G401.6 (cell line): ENCODE measurements around the gene TOX4.
"Not testable (repeated sequence)": the region's sequence is repeated elsewhere in the genome, so short reads cannot be mapped to it uniquely, and the experiment has no call there.

Experiments
- FAIRE-seq: peaks from 2 replicates; lab custom pipeline; 2012; peaks lifted over from hg19 to GRCh38; lab: Jason Lieb, UNC

TOX4 gene

GRCh38 chr14:21476925-21477681, at the start of gene TOX4, which contains the start of gene RAB2B:
TSS of gene TOX4 (plus strand) at chr14:21477195. CDS start at chr14:21477279, 84 bp downstream.
TSS of gene RAB2B (minus strand) at chr14:21476959. CDS start at chr14:21476872, 87 bp downstream.
- FAIRE-seq = peak; percentile 96

DNA sequence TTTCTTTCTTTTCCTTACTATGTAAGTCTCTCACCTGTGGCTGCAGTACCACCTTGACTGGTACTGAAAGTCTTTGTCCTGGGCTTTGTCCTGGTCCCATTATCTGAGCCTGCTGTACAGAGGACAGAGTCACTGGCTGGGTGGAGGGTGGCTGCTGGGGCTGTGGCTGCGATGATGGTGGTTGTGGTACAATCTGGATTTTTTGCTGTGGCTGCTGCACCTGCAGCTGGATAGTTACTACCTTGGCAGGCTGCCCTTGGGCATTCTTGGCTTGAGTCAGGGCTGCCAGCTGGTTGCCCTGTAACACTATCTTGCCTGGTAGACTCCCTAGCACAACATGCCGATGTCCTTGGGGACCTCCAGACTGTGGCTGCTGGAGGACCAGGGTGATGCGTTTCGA, 48.1 kb upstream of the TOX4 start:
- FAIRE-seq = no peak

GRCh38 chr14:21431126-21431525, 45.9 kb upstream of the TOX4 start:
- no peak for FAIRE-seq

DNA sequence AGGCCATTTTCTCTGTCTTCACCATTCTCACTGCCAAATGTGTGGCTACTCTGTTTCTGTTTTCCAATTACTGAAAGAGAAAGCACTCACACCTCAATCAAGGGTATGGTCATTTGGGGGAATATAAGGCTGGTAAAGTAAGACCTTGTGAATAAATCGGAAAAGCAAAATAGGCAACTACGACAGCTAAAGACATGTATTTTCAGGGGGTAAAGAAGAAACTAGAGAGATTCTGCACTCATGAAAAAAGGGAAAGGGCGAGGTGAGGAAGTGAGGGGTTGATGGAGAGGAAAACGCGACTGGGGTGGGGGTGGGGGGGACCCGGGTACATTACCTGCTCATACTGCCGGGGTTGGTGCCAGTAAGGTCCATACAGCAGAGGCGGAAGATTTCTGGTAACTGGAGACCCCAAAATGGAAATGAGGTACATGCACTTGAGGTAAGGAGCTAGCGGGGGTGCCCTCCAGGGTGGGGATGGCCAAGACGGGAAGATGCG, 40.4 kb upstream of the TOX4 start:
- FAIRE-seq = no peak

- peak; percentile 96 for FAIRE-seq
These were observed 39.7 kb upstream of the TOX4 start for GRCh38 chr14:21437063-21437901.

DNA sequence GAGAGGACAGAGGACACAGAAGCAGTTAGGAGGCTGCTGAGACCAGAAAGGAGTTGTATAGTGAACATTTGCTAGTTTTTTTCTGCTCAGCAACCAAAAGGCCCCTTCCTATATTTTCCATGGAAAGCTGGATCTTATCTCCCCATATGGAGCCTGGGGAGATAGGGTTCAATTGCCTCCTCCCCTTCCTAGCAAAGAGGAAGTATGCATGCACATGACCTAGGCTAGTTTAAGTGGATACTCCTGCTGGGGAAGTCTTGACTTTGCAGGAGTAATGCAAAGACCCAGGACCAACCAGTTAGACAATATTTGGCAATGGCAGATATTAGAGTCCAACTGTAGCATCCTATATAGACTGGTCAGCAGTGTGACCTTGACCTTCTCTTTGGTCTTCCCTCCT, 36.1 kb upstream of the TOX4 start:
- no peak for FAIRE-seq

DNA sequence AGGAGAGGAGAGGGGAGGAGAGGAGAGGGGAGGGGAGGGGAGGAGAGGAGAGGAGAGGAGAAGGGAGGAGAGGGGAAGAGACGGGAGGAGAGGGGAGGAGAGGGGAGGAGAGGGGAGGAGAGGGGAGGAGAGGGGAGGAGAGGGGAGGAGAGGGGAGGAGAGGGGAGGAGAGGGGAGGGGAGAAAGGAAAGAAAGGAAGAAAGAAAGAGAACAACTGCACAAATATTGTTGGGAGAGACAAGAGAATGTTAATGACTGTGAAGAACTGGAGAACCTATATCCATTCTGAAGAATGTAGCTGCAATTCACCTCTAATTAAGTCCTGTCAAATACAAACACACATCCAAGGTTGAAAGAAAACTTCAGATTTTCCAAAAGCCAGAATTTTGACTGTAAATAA, 34.3 kb upstream of the TOX4 start:
- FAIRE-seq = not testable (repeated sequence)

GRCh38 chr14:21449899-21450216, 27.1 kb upstream of the TOX4 start:
- FAIRE-seq = no peak

- FAIRE-seq = no peak
These were observed 22.0 kb upstream of the TOX4 start for GRCh38 chr14:21454843-21455544.

GRCh38 chr14:21455592-21455911, 21.4 kb upstream of the TOX4 start:
- no peak for FAIRE-seq

GRCh38 chr14:21455912-21456667, 20.9 kb upstream of the TOX4 start, which contains the start of gene CHD8:
TSS of gene CHD8 (minus strand) at chr14:21456123. CDS start at chr14:21431643, 24,480 bp downstream.
- peak; percentile 99 for FAIRE-seq

GRCh38 chr14:21467616-21468015, 9.4 kb upstream of the TOX4 start:
- no peak for FAIRE-seq

DNA sequence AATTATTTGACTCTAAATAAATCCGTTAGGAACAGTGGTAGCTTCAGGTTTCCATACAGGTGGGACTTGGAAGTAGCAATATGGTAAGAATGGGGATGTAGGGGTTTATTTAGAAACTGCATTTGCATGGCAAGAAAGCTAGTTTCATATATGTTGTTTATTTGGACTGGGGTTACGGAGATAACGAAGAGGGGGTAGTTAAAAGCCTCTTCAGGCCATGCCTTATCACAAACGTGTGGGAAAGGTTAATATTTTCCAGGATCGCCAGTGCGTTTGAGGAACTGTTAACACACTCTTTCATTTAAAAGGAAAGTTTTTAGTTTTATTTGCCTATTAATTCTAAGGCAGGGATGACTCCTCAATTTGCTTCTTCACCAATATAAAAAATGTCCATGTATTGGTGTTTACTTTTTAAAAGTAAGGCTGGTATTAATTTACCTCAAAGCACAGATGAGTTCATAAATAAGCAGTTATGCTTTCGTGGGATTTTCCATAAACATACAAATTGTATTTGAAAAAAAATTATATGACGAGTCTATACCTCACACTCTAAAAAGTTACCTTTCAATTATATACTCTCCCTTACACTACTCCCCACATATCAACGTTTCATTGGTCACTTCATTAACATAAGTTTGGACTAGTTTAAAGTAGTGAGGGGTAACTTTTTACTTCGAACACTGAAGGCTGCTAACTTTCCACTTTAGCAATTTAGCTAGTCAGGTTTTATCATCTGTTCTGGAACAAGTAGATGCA, 1.1 kb upstream of the TOX4 start:
- peak; percentile 76 for FAIRE-seq

DNA sequence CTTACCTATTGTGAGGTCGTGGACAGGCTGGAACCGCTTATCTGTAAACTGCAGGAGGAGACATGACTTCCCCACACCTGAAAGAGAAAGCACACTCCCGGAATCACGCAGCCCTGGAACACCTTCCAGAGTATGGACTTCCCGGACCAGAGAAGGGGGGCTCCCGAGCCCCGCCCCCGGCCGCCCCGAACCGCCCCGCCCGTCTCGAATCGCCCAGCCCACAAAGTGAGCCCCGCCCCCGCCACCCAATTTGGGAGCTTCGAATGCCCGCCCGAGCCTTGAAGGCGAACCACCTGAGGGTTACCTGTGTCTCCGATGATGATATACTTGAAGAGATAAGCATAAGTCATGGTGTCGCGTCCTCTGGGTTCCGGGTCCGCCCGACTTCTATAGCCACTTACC, 471 bp upstream of the TOX4 start:
- FAIRE-seq = no peak

DNA sequence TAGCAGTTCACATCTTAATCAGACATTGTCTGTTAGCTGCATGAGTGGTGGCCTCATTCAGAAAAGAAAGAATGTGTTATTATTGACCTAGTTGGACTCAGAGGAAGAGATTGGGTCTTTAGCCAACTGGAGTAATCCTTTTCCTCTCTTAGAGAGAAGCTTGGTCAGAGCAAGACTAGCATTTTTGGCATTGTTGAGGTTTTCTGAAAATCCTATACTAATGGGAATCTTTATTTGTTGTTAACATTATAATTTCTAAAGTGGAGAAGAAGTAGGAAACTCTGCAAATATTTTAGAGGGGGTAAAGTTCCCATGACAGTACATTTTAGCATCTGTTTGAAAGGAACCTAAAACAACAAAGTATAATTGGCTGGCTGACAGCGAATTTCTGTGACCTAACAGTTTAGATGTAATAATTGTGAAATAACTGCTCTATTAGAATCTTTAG, 9.7 kb downstream of the TOX4 start:
- peak; percentile 8 for FAIRE-seq

GRCh38 chr14:21494902-21495762, 18.1 kb downstream of the TOX4 start:
- no peak for FAIRE-seq

GRCh38 chr14:21496453-21496852, 19.5 kb downstream of the TOX4 start:
- no peak for FAIRE-seq

- FAIRE-seq = peak; percentile 54
These were observed 21.8 kb downstream of the TOX4 start for GRCh38 chr14:21498540-21499526.

DNA sequence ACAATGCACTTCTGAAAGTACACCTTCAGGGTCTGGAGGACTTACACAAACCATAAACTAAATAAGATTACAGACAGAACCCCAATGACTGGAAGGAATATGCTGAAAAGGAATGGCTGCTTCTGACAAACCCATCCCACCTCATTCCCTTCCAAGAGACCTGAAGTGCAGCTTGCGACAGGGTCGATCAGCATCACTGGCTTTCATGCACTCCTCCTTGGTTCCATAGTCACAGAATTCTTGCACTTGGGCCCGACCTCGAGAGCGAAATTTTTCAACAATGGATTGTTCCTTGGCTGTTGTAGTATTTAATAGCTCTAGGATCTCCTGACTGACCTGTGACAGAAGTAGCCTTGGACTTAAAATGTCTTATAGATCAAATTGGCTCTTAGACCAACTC, 24.6 kb downstream of the TOX4 start:
- FAIRE-seq = no peak
